Measurements from ENCODE around the gene TCOF1. TPM values are rescaled to one million over a fixed set of nuclear protein-coding genes. Genes with fewer than 3 reads are reported as not detected.
A peak's percentile ranks its signal among the peaks of the same experiment; 100 is the strongest.

Gene TCOF1
- total RNA-seq, 1 donor = 23.1 TPM

- TF ChIP-seq CTCF (IDR thresholded peaks at IDR 0.05; ENCODE audit: insufficient read depth, low read length) = no peak
- DNase-seq (ENCODE audit: low read depth) = no peak
- H3K4me3 ChIP-seq (ENCODE audit: low read depth, low read length) = no peak overlapping the region
Measured at GRCh38 chr5:150406103-150406722, 48.7 kb downstream of the TCOF1 start.

GRCh38 chr5:150406723-150407095 lies 49.2 kb downstream of the TCOF1 start:
- no peak for DNase-seq (ENCODE audit: low read depth)
- H3K4me3 ChIP-seq (ENCODE audit: low read depth, low read length) = no peak overlapping the region
- TF ChIP-seq CTCF (IDR thresholded peaks at IDR 0.05; ENCODE audit: insufficient read depth, low read length) = no peak

GRCh38 chr5:150407096-150407720 lies 49.7 kb downstream of the TCOF1 start:
- DNase-seq (ENCODE audit: low read depth) = no peak
- H3K4me3 ChIP-seq (ENCODE audit: low read depth, low read length) = no peak overlapping the region
- no peak for TF ChIP-seq CTCF (IDR thresholded peaks at IDR 0.05; ENCODE audit: insufficient read depth, low read length)

- no peak for TF ChIP-seq CTCF (IDR thresholded peaks at IDR 0.05; ENCODE audit: insufficient read depth, low read length)
- no peak overlapping the region for H3K4me3 ChIP-seq (ENCODE audit: low read depth, low read length)
- DNase-seq (ENCODE audit: low read depth) = no peak
Measured at GRCh38 chr5:150408231-150408943, 50.9 kb downstream of the TCOF1 start.

- H3K4me3 ChIP-seq (ENCODE audit: low read depth, low read length) = no peak overlapping the region
- peak; percentile 88 for DNase-seq (ENCODE audit: low read depth)
- no peak for TF ChIP-seq CTCF (IDR thresholded peaks at IDR 0.05; ENCODE audit: insufficient read depth, low read length)
Measured at GRCh38 chr5:150409638-150410523, 52.4 kb downstream of the TCOF1 start.

GRCh38 chr5:150410524-150411244 lies 53.2 kb downstream of the TCOF1 start:
- no peak for TF ChIP-seq CTCF (IDR thresholded peaks at IDR 0.05; ENCODE audit: insufficient read depth, low read length)
- no peak overlapping the region for H3K4me3 ChIP-seq (ENCODE audit: low read depth, low read length)
- peak; percentile 82 for DNase-seq (ENCODE audit: low read depth)
